Measurements from ENCODE around the gene EPS8L3. TPM values are rescaled to one million over a fixed set of nuclear protein-coding genes. Genes with fewer than 3 reads are reported as not detected.
"Not testable (repeated sequence)": the region's sequence is repeated elsewhere in the genome, so short reads cannot be mapped to it uniquely, and the experiment has no call there.

EPS8L3 gene
- total RNA-seq, 4 donors from 2014 or later: 1.4 TPM; not detected in 3

DNA sequence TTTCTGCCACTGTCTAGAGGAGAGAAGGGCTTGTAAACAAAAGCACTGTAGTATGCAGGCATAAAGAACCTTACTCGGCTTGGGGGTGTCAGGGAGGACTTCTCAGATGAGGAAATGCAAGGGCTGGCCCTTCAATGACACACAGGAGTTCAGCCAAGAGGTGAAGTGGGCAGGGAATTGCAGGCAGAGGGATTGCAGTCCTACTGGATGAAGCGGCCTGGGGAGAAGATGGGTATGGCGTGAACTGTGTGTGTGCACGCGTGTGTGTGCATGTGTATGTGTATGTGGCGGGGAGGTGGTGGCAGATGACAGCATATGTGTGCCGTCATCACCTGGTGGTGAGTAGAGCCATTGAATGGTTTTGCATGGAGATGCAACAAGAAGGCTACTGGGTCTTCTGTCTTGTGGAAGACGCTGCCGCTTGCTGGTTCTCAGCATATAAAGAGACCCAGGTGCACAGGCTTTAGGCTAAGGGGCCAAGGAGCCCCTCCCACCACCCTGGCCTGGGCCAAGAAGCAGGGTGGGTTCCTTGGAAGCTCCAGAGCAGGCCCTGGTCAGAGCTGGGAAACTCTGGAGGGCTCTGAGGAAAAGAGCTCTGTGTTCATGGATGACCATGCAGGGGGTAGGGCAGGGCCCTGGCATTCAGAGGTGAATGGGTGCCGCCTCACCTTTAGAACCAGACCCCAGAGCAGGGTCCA, 4.1 kb upstream of the EPS8L3 start:
- H3K9me3 ChIP-seq: no peaks in the 10 kb centered on the region
- ATAC-seq (no peak), DNase-seq (peak in 1 of 2 donors; percentile 6)
- no peaks in the 10 kb centered on the region for H3K4me1 ChIP-seq
- H3K36me3 ChIP-seq: no peaks in the 10 kb centered on the region
- no peak overlapping the region for H3K4me3 ChIP-seq
- intact Hi-C loops (cut with DNase I; ENCODE audit: low total_unique reads) (no loop called here), in situ Hi-C loops (cut with MboI; ENCODE audit: low sequenced_read_pairs in 4 of 4) (no loop called here)
- H3K27ac ChIP-seq: no peak overlapping the region
- H3K27me3 ChIP-seq: no peaks in the 10 kb centered on the region
- TF ChIP-seq CTCF (IDR thresholded peaks at IDR 0.05 in 4 of 5, conservative IDR thresholded peaks at IDR 0.05 in 1 of 5): no peak
- TF ChIP-seq POLR2A (IDR thresholded peaks at IDR 0.05): no peak

- DNase-seq: peak in 1 of 2 donors; percentile 9
- in situ Hi-C loops (cut with MboI; ENCODE audit: low sequenced_read_pairs in 4 of 4); H3K27ac ChIP-seq; H3K9me3 ChIP-seq; H3K36me3 ChIP-seq; H3K4me3 ChIP-seq; H3K27me3 ChIP-seq; ATAC-seq; intact Hi-C loops (cut with DNase I; ENCODE audit: low total_unique reads); H3K4me1 ChIP-seq: not testable (repeated sequence)
Observed at GRCh38 chr1:109766991-109767636, 3.4 kb upstream of the EPS8L3 start.

DNA sequence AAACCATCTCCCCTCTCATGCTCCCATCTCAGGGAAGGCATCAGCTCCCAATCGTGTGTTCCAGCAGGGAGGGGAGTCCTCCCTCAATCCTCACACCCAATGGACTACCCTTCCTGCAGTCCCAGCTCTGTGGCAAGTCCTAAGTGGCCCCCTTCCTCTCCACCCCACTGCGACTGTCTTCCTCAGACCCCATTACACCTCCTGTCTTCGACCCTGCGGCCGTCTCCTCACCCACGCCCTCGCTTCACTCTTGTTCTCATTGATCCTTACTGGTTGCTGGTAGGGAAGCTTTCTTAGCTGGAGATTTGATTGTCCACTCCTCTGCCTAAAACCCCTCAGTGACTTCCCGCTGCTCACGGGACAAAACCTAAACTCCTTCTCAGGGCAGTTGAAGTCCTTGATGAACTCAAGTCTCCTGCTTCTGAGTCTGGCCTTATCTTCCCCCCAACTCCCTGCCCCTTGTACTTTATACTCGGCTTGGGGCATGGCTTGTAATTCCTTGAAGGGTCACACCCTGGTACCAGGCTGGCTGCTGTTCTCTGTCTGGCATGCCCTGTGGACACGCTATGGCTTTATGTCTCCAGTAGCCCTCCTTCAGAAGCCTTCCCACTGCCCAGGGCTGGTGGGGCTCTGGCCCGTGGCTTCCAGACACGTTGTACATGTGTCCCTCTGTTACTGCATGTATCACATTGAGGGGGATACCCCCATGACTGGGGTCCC, 2.3 kb upstream of the EPS8L3 start:
- DNase-seq: peak in 1 of 2 donors; percentile 7
- in situ Hi-C loops (cut with MboI; ENCODE audit: low sequenced_read_pairs in 4 of 4) (no loop called here), intact Hi-C loops (cut with DNase I; ENCODE audit: low total_unique reads) (no loop called here)
- H3K4me1 ChIP-seq: no peaks in the 10 kb centered on the region
- H3K36me3 ChIP-seq: no peaks in the 10 kb centered on the region
- H3K9me3 ChIP-seq: no peaks in the 10 kb centered on the region
- H3K27ac ChIP-seq: no peak overlapping the region
- H3K27me3 ChIP-seq: no peaks in the 10 kb centered on the region
- H3K4me3 ChIP-seq: no peak overlapping the region
- no peak for ATAC-seq
- TF ChIP-seq POLR2A (IDR thresholded peaks at IDR 0.05) (no peak), CTCF (IDR thresholded peaks at IDR 0.05 in 4 of 5, conservative IDR thresholded peaks at IDR 0.05 in 1 of 5) (no peak)

GRCh38 chr1:109765483-109765815, 1.7 kb upstream of the EPS8L3 start:
- in situ Hi-C loops (cut with MboI; ENCODE audit: low sequenced_read_pairs in 4 of 4): no loop called here
- no peaks in the 10 kb centered on the region for H3K4me1 ChIP-seq
- H3K36me3 ChIP-seq: no peaks in the 10 kb centered on the region
- DNase-seq (peak in 1 of 2 donors; percentile 5), ATAC-seq (no peak)
- no peaks in the 10 kb centered on the region for H3K27me3 ChIP-seq
- TF ChIP-seq POLR2A (IDR thresholded peaks at IDR 0.05) (no peak), CTCF (IDR thresholded peaks at IDR 0.05 in 4 of 5, conservative IDR thresholded peaks at IDR 0.05 in 1 of 5) (no peak)
- H3K4me3 ChIP-seq: no peak overlapping the region
- no peaks in the 10 kb centered on the region for H3K9me3 ChIP-seq
- intact Hi-C loops (cut with DNase I; ENCODE audit: low total_unique reads): no loop called here
- no peak overlapping the region for H3K27ac ChIP-seq
